OCI-LY3 (cell line): ENCODE results near the gene XAGE1A.
"Not testable (repeated sequence)": the region's sequence is repeated elsewhere in the genome, so short reads cannot be mapped to it uniquely, and the experiment has no call there.

Experiments
- H2AFZ ChIP-seq: fragments of 200-600, 300-600 bp; shearing (Covaris generic); 2 replicates; pipeline ENCODE4 v1.6.0; 2014; ENCODE audit warnings: antibody characterized with exemption, low read depth, low read length
- H3K27ac ChIP-seq: fragments of 200-600, 300-600 bp; sonication (generic); 2 replicates; pipeline ENCODE4 v1.5.1; 2014; ENCODE audit warnings: mild to moderate bottlenecking, low read length, moderate library complexity, mixed read lengths
- H3K27me3 ChIP-seq: fragments of 200-600, 300-600 bp; sonication (generic); 2 replicates; pipeline ENCODE4 v1.6.1; 2014; ENCODE audit warnings: low read depth, low read length, mixed read lengths
- H3K36me3 ChIP-seq: fragments of 200-600, 300-600 bp; sonication (generic); replicated peaks from 2 replicates; pipeline ENCODE3; 2014; ENCODE audit warnings: low read depth, low read length, mixed read lengths
- H3K4me1 ChIP-seq: fragments of 300-600, 200-600 bp; sonication (generic); 2 replicates; pipeline ENCODE4 v1.6.1; 2014; ENCODE audit warnings: low read length, mixed read lengths
- H3K4me2 ChIP-seq: fragments of 200-600, 300-600 bp; sonication (generic); 2 replicates; pipeline ENCODE4 v1.6.1; 2014; ENCODE audit warnings: low read length, mixed read lengths
- H3K4me3 ChIP-seq: fragments of 300-600, 200-600 bp; sonication (generic); 2 replicates; pipeline ENCODE4 v1.5.1; 2014; ENCODE audit warnings: antibody characterized with exemption, mild to moderate bottlenecking, low read length, moderate library complexity
- H3K79me2 ChIP-seq: fragments of 300-600, 200-600 bp; shearing (Covaris generic); 2 replicates; pipeline ENCODE4 v1.6.1; 2014; ENCODE audit warnings: mild to moderate bottlenecking, low read length, mixed read lengths
- H3K9ac ChIP-seq: fragments of 300-600, 200-600 bp; shearing (Covaris generic); 2 replicates; pipeline ENCODE4 v1.6.0; 2014; ENCODE audit warnings: mild to moderate bottlenecking, low read length, moderate library complexity
- H3K9me3 ChIP-seq: fragments of 200-600, 300-600 bp; shearing (Covaris generic); 2 replicates; pipeline ENCODE4 v1.6.1; 2014; ENCODE audit warnings: low read length, mixed read lengths; ENCODE audit not compliant: insufficient read depth
- H4K20me1 ChIP-seq: fragments of 200-600, 300-600 bp; sonication (generic); 2 replicates; pipeline ENCODE4 v1.6.1; 2016; ENCODE audit warnings: low read length, mixed read lengths; ENCODE audit not compliant: insufficient read depth
- CTCF ChIP-seq: fragments of 200-600, 300-600 bp; sonication (generic); IDR thresholded peaks from 2 replicates; pipeline ENCODE4 v1.5.1; 2014; ENCODE audit warnings: antibody characterized with exemption, low read length, low read depth
- EZH2phosphoT487 ChIP-seq: fragments of 200-600 bp; shearing (Covaris generic); IDR thresholded peaks from 2 replicates; pipeline ENCODE4 v1.6.1; 2018; ENCODE audit warnings: antibody characterized with exemption, mixed run types, low read depth

Gene XAGE1A

GRCh38 chrX:52507331-52507730 is 11.7 kb downstream of the XAGE1A start:
- H3K9me3 ChIP-seq: no peaks in the 10 kb centered on the region
- no peaks in the 10 kb centered on the region for H4K20me1 ChIP-seq
- H3K4me1 ChIP-seq: no peaks in the 10 kb centered on the region
- H3K4me3 ChIP-seq: no peak overlapping the region
- no peaks in the 10 kb centered on the region for H3K27me3 ChIP-seq
- no peak overlapping the region for H2AFZ ChIP-seq
- no peaks in the 10 kb centered on the region for H3K36me3 ChIP-seq
- no peak overlapping the region for H3K27ac ChIP-seq
- H3K9ac ChIP-seq: no peak overlapping the region
- no peak overlapping the region for H3K4me2 ChIP-seq
- TF ChIP-seq CTCF (no peak), EZH2phosphoT487 (no peak)
- H3K79me2 ChIP-seq: no peaks in the 10 kb centered on the region

- no peaks in the 10 kb centered on the region for H3K79me2 ChIP-seq
- no peaks in the 10 kb centered on the region for H3K36me3 ChIP-seq
- no peak overlapping the region for H3K9ac ChIP-seq
- H3K27me3 ChIP-seq: no peaks in the 10 kb centered on the region
- H3K27ac ChIP-seq: no peak overlapping the region
- H2AFZ ChIP-seq: no peak overlapping the region
- H3K9me3 ChIP-seq: no peaks in the 10 kb centered on the region
- H3K4me1 ChIP-seq: no peaks in the 10 kb centered on the region
- H3K4me2 ChIP-seq: no peak overlapping the region
- no peaks in the 10 kb centered on the region for H4K20me1 ChIP-seq
- no peak overlapping the region for H3K4me3 ChIP-seq
- no peak for TF ChIP-seq EZH2phosphoT487
- no peak for TF ChIP-seq CTCF
Measured at GRCh38 chrX:52509916-52510315, 14.3 kb downstream of the XAGE1A start.

- not testable (repeated sequence) for H2AFZ ChIP-seq, H3K36me3 ChIP-seq, H3K27me3 ChIP-seq, H3K4me3 ChIP-seq, H3K9ac ChIP-seq, H3K79me2 ChIP-seq, H3K4me2 ChIP-seq, H3K9me3 ChIP-seq, H3K27ac ChIP-seq, H3K4me1 ChIP-seq, H4K20me1 ChIP-seq
Measured at GRCh38 chrX:52511126-52511525, 15.5 kb downstream of the XAGE1A start.

GRCh38 chrX:52516110-52516986 is 20.7 kb downstream of the XAGE1A start:
- not testable (repeated sequence) for H3K9me3 ChIP-seq, H3K9ac ChIP-seq, H3K27me3 ChIP-seq, H2AFZ ChIP-seq, H3K36me3 ChIP-seq, H3K79me2 ChIP-seq, H3K4me3 ChIP-seq, H3K27ac ChIP-seq, H3K4me1 ChIP-seq, H3K4me2 ChIP-seq, H4K20me1 ChIP-seq

GRCh38 chrX:52516987-52517325 is 21.3 kb downstream of the XAGE1A start, which contains the start of gene XAGE1B:
Gene XAGE1B (minus strand): TSS chrX:52517063. CDS start chrX:52515527, 1,536 bp downstream.
- not testable (repeated sequence) for H3K36me3 ChIP-seq, H3K79me2 ChIP-seq, H3K9ac ChIP-seq, H2AFZ ChIP-seq, H3K9me3 ChIP-seq, H3K27ac ChIP-seq, H4K20me1 ChIP-seq, H3K4me2 ChIP-seq, H3K27me3 ChIP-seq, H3K4me3 ChIP-seq, H3K4me1 ChIP-seq

- not testable (repeated sequence) for H3K27ac ChIP-seq, H3K9me3 ChIP-seq, H3K4me1 ChIP-seq, H2AFZ ChIP-seq, H3K36me3 ChIP-seq, H4K20me1 ChIP-seq, H3K9ac ChIP-seq, H3K27me3 ChIP-seq, H3K79me2 ChIP-seq, H3K4me2 ChIP-seq, H3K4me3 ChIP-seq
Measured at GRCh38 chrX:52541051-52541450, 45.4 kb downstream of the XAGE1A start.
